ENCODE results near the gene OPCML.

OPCML gene

GRCh38 chr11:133053124-133053776 lies 479.1 kb downstream of the OPCML start:
- Mint-ChIP-seq H3K36me3 (ENCODE audit: low read depth) (no peaks in the 10 kb centered on the region), H3K4me3 (no peak overlapping the region), H3K27me3 (ENCODE audit: low read depth) (peaks cover 30% of the 10 kb centered on the region)

GRCh38 chr11:133052537-133052936 lies 479.8 kb downstream of the OPCML start:
- Mint-ChIP-seq H3K36me3 (ENCODE audit: low read depth) (no peaks in the 10 kb centered on the region), H3K27me3 (ENCODE audit: low read depth) (peaks cover 33% of the 10 kb centered on the region), H3K4me1 (peaks cover 6% of the 10 kb centered on the region), H3K4me3 (no peak overlapping the region), H3K9me3 (no peaks in the 10 kb centered on the region), H3K27ac (no peak overlapping the region)
- TF ChIP-seq CTCF (IDR thresholded peaks at IDR 0.05; ENCODE audit: unreplicated experiment in 3 of 3) = no peak

More at GRCh38 chr11:133053124-133053776, 479.1 kb downstream of the OPCML start:
- Mint-ChIP-seq H3K9me3 (no peaks in the 10 kb centered on the region), H3K4me1 (no peaks in the 10 kb centered on the region), H3K27ac (no peak overlapping the region)
- TF ChIP-seq CTCF (IDR thresholded peaks at IDR 0.05; ENCODE audit: unreplicated experiment in 3 of 3) = no peak

GRCh38 chr11:133049244-133050019 lies 482.9 kb downstream of the OPCML start:
- Mint-ChIP-seq H3K36me3 (ENCODE audit: low read depth) (no peaks in the 10 kb centered on the region), H3K27me3 (ENCODE audit: low read depth) (peaks cover 45% of the 10 kb centered on the region), H3K4me3 (no peak overlapping the region), H3K9me3 (no peaks in the 10 kb centered on the region), H3K4me1 (peaks cover 15% of the 10 kb centered on the region), H3K27ac (no peak overlapping the region)
- no peak for TF ChIP-seq CTCF (IDR thresholded peaks at IDR 0.05; ENCODE audit: unreplicated experiment in 3 of 3)

GRCh38 chr11:133048270-133048669 lies 484.0 kb downstream of the OPCML start:
- Mint-ChIP-seq H3K4me3 (no peak overlapping the region), H3K4me1 (peaks cover 23% of the 10 kb centered on the region), H3K36me3 (ENCODE audit: low read depth) (no peaks in the 10 kb centered on the region), H3K27me3 (ENCODE audit: low read depth) (peaks cover 55% of the 10 kb centered on the region), H3K27ac (no peak overlapping the region), H3K9me3 (no peaks in the 10 kb centered on the region)
- TF ChIP-seq CTCF (IDR thresholded peaks at IDR 0.05; ENCODE audit: unreplicated experiment in 3 of 3) = no peak

GRCh38 chr11:133047771-133048115 lies 484.6 kb downstream of the OPCML start:
- peaks cover 58% of the 10 kb centered on the region for H3K27me3 Mint-ChIP-seq (ENCODE audit: low read depth)
- H3K4me3 Mint-ChIP-seq = no peak overlapping the region
- H3K9me3 Mint-ChIP-seq = no peaks in the 10 kb centered on the region
- no peaks in the 10 kb centered on the region for H3K36me3 Mint-ChIP-seq (ENCODE audit: low read depth)
- H3K4me1 Mint-ChIP-seq = peaks cover 28% of the 10 kb centered on the region
- H3K27ac Mint-ChIP-seq = no peak overlapping the region
- no peak for TF ChIP-seq CTCF (IDR thresholded peaks at IDR 0.05; ENCODE audit: unreplicated experiment in 3 of 3)
